Cardiac muscle cell (in vitro differentiated cells and primary cell): ENCODE data around the gene B3GAT1. TPM values are rescaled to one million over a fixed set of nuclear protein-coding genes. Genes with fewer than 3 reads are reported as not detected.

Experiments
- DNase-seq, 2 donors: peaks; one replicate each; pipeline versions ENCODE4 v3.0.0 to v3.0.0-alpha.2; 2010 to 2017; ENCODE audit warnings: low read depth in 1 of 2, low spot score in 1 of 2
- H3K27ac ChIP-seq: fragments of 200-600 bp; sonication (generic); 2 replicates; pipeline ENCODE4 v1.5.1; 2016
- H3K27me3 ChIP-seq: fragments of 200-600 bp; sonication (generic); 2 replicates; pipeline ENCODE4 v1.6.0; 2016; ENCODE audit warnings: control low read depth
- H3K36me3 ChIP-seq: fragments of 200-600 bp; sonication (generic); 2 replicates; pipeline ENCODE4 v1.5.1; 2016; ENCODE audit warnings: control low read depth
- H3K4me1 ChIP-seq: fragments of 200-600 bp; sonication (generic); 2 replicates; pipeline ENCODE4 v1.8.1; 2017; ENCODE audit warnings: low read depth, mild to moderate bottlenecking, mixed run types
- H3K4me3 ChIP-seq: fragments of 200-600 bp; sonication (generic); 2 replicates; pipeline ENCODE4 v1.5.1; 2016; ENCODE audit warnings: mild to moderate bottlenecking
- H3K9me3 ChIP-seq: fragments of 200-600 bp; sonication (generic); 2 replicates; pipeline ENCODE4 v1.5.1; 2017; ENCODE audit warnings: low read depth, mild to moderate bottlenecking, control low read depth
- CTCF ChIP-seq: IDR thresholded peaks from 2 replicates; pipeline ENCODE4 v1.5.1; 2012; ENCODE audit warnings: low read depth, mild to moderate bottlenecking, low read length
- polyA plus RNA-seq: library from polyadenylated mRNA; unstranded; fragments of >200 nt; fragmentation: Nextera tagmentation; extraction: Ambion mirVana; gene quantifications from 2 replicates; pipeline ENCODE4 v1.2.1, GENCODE V29; 2016
- total RNA-seq: library from RNA; depleted of rRNA; stranded (reverse); fragments of >200 nt; gene quantifications from 2 replicates; pipeline ENCODE4 v1.2.3, GENCODE V29; 2016

B3GAT1 gene
- total and polyA plus RNA-seq, 2 experiments from 2014 or later = 1.5 TPM; not detected in 1

DNA sequence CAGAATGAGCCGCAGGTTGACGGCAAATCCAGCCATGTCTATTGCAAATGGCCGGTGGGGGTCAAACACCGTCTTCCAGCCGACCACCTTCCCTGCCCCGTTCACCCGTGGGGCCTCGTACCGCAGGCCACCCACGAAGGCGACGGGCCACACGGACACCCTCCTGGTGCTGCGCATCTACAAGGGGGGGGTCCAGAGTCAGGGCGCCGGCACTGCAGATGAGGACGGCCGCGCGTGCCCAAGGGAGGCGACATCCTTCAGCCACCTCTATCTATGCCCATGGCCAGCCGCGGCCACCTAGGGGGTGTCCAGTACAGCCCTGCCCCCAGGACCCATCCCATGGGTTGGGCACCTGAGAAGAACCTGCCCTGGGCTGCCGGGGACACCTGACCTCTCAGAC, 29.2 kb downstream of the B3GAT1 start:
- Histone ChIP-seq H3K9me3 (no peaks in the 10 kb centered on the region), H3K27me3 (no peaks in the 10 kb centered on the region)

DNA sequence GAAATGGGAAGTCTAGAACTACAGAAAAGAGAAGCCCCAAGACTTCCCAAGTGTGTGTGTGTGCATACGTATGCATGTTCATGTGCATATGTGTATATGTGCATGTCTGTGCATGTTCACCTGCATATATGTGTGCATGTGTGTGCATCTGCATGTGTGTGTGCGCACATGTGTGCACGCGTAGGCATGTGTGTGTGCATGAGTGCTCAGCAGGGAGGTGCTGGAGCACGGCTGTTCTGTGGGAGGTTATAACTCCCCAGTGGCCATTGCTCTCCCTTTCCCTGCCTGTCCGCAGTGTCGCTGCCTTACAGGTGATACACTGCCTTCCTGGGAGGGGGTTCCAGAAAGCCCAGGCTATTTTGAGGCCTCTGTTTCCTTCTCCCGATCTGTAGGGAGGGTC, 29.8 kb downstream of the B3GAT1 start:
- no peaks in the 10 kb centered on the region for H3K27me3 ChIP-seq
- no peaks in the 10 kb centered on the region for H3K4me1 ChIP-seq
- no peak for DNase-seq
- no peak overlapping the region for H3K27ac ChIP-seq
- H3K36me3 ChIP-seq = no peaks in the 10 kb centered on the region
- no peak for TF ChIP-seq CTCF
- H3K4me3 ChIP-seq = no peak overlapping the region
- no peaks in the 10 kb centered on the region for H3K9me3 ChIP-seq

More for the DNA sequence above, 29.2 kb downstream of the B3GAT1 start:
- no peak overlapping the region for H3K4me3 ChIP-seq
- H3K27ac ChIP-seq = no peak overlapping the region
- DNase-seq = no peak
- H3K36me3 ChIP-seq = no peaks in the 10 kb centered on the region
- H3K4me1 ChIP-seq = no peaks in the 10 kb centered on the region
- TF ChIP-seq CTCF = no peak

DNA sequence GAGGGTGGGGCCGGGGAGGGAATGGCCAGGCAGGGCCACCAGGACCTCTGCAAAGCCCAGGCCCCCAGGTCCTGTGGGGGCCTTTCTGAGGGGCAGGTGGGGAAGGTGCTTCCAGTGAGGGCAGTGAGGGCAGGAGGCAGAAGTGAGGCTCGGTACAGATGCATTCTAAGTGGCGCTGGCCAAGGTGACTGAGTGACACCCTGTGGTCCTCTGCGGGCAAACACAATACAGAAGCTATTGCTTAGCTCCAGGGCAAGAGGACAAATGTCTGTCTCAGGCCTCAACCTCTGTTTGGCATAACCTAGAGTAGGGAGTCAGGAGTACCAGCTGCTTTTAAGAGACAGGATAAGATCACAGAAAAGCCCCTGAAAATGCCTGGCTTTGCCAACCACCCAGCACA, 31.3 kb downstream of the B3GAT1 start:
- no peak overlapping the region for H3K4me3 ChIP-seq
- no peaks in the 10 kb centered on the region for H3K36me3 ChIP-seq
- H3K4me1 ChIP-seq = no peaks in the 10 kb centered on the region
- no peaks in the 10 kb centered on the region for H3K9me3 ChIP-seq
- H3K27me3 ChIP-seq = no peaks in the 10 kb centered on the region
- TF ChIP-seq CTCF = no peak
- H3K27ac ChIP-seq = no peak overlapping the region
- no peak for DNase-seq

GRCh38 chr11:134380229-134380628, 31.8 kb downstream of the B3GAT1 start:
- TF ChIP-seq CTCF = no peak
- Histone ChIP-seq H3K27ac (no peak overlapping the region), H3K4me1 (no peaks in the 10 kb centered on the region), H3K27me3 (no peaks in the 10 kb centered on the region), H3K4me3 (no peak overlapping the region), H3K36me3 (no peaks in the 10 kb centered on the region), H3K9me3 (no peaks in the 10 kb centered on the region)
- DNase-seq = no peak

- no peak overlapping the region for H3K4me3 ChIP-seq
- H3K27ac ChIP-seq = no peak overlapping the region
- H3K4me1 ChIP-seq = no peaks in the 10 kb centered on the region
- H3K9me3 ChIP-seq = no peaks in the 10 kb centered on the region
- no peaks in the 10 kb centered on the region for H3K36me3 ChIP-seq
- DNase-seq = no peak
- TF ChIP-seq CTCF = no peak
- no peaks in the 10 kb centered on the region for H3K27me3 ChIP-seq
Observed at GRCh38 chr11:134379241-134379640, 32.8 kb downstream of the B3GAT1 start.

- Histone ChIP-seq H3K27me3 (no peaks in the 10 kb centered on the region), H3K36me3 (no peaks in the 10 kb centered on the region), H3K4me1 (no peaks in the 10 kb centered on the region), H3K4me3 (no peak overlapping the region), H3K27ac (no peak overlapping the region), H3K9me3 (no peaks in the 10 kb centered on the region)
- no peak for TF ChIP-seq CTCF
- no peak for DNase-seq
Observed at GRCh38 chr11:134377876-134378275, 34.2 kb downstream of the B3GAT1 start.
